Tibial nerve (tissue), 4 donors: ENCODE data around the gene NACA2. TPM values are rescaled to one million over a fixed set of nuclear protein-coding genes. Genes with fewer than 3 reads are reported as not detected.

Source experiments
- DNase-seq, 2 donors: peaks; one replicate each; pipeline ENCODE4 v3.0.0-alpha.2; 2019; ENCODE audit warnings: low spot score in 2 of 2
- H3K27ac ChIP-seq, 4 donors: fragments of 200-600 bp; sonication (generic) in 3 of 4; one replicate each; pipeline ENCODE4 v1.5.1; 2017 to 2019; ENCODE audit warnings: mild to moderate bottlenecking in 1 of 4
- H3K27me3 ChIP-seq, 2 donors: fragments of 200-600 bp; sonication (generic) in 1 of 2; one replicate each; pipeline versions ENCODE4 v1.5.1 to v1.6.0; 2017 to 2019
- H3K36me3 ChIP-seq, 3 donors: fragments of 200-600 bp; sonication (generic); one replicate each; pipeline ENCODE4 v1.5.1; 2018 to 2019
- H3K4me1 ChIP-seq, 4 donors: fragments of 200-600 bp; sonication (generic) in 3 of 4; one replicate each; pipeline ENCODE4 v1.5.1; 2017 to 2019
- H3K4me3 ChIP-seq, 4 donors: fragments of 200-600 bp; sonication (generic) in 3 of 4; one replicate each; pipeline ENCODE4 v1.5.1; 2017 to 2019; ENCODE audit warnings: mild to moderate bottlenecking in 1 of 4, moderate library complexity in 1 of 4
- H3K9me3 ChIP-seq, 4 donors: fragments of 200-600 bp; sonication (generic) in 3 of 4; one replicate each; pipeline ENCODE4 v1.5.1; 2017 to 2019
- CTCF ChIP-seq, 5 experiments: fragments of 200-600 bp in 3 of 5; fragments of 450-650 bp in 2 of 5; sonication (generic) in 3 of 5; IDR thresholded peaks; one replicate each; pipeline ENCODE4 v1.5.1; 2016 to 2019; ENCODE audit warnings: antibody characterized with exemption in 5 of 5, mild to moderate bottlenecking in 3 of 5, moderate library complexity in 2 of 5
- EP300 ChIP-seq, 2 donors: sonication (generic); formaldehyde crosslinking; IDR thresholded peaks; one replicate each; pipeline ENCODE4 v1.6.1; 2017; ENCODE audit warnings: antibody characterized with exemption in 2 of 2, mild to moderate bottlenecking in 1 of 2
- POLR2A ChIP-seq, 2 donors: fragments of 450-650 bp; IDR thresholded peaks; one replicate each; pipeline ENCODE4 v1.6.1; 2017; ENCODE audit warnings: antibody characterized with exemption in 2 of 2, mild to moderate bottlenecking in 2 of 2, moderate library complexity in 2 of 2
- WGBS, 2 donors: methylation state at CpG; one replicate each; pipeline ENCODE4 v1.1.5; 2018; 5-methylcytosine and 5-hydroxymethylcytosine counted together
- total RNA-seq, 4 donors: library from RNA; depleted of rRNA; stranded (reverse); fragments of >200 nt; gene quantifications; one replicate each; pipeline ENCODE4 v1.1.0, GENCODE V29; 2016

Gene NACA2
- total RNA-seq, 4 donors from 2014 or later: not detected

DNA sequence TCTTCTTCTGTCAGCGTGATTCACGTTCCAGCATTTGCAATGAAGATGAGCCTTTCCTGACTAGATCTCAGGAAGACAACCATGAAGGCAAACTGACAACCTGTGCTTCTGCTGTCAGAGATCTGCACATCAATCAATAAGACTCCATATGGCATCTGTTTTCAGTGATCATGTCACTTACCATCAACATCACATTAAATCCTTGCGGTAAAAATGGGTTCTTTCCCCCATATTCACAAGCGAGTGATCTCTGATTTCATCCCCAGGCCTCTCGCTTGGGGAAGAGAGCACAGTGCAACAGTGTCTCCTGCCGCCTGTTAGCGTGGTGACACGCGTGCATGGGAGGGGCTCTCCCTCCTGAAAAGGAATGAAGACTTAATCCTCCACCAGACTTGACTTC lies 11.1 kb downstream of the NACA2 start:
- no peak overlapping the region for H3K27ac ChIP-seq
- H3K4me3 ChIP-seq: no peak overlapping the region
- WGBS, 2 donors: 61 to 68% methylated on average over 9 of the region's 9 CpGs
- H3K9me3 ChIP-seq: no peaks in the 10 kb centered on the region
- DNase-seq: no peak
- peaks cover 0 to 2% (median 0%) of the 10 kb centered on the region in 4 donors for H3K4me1 ChIP-seq
- TF ChIP-seq EP300 (IDR thresholded peaks at IDR 0.05): no peak
- no peak for TF ChIP-seq CTCF (IDR thresholded peaks at IDR 0.05)
- TF ChIP-seq POLR2A (IDR thresholded peaks at IDR 0.05): no peak
- no peaks in the 10 kb centered on the region for H3K36me3 ChIP-seq
- peaks cover 0 to 4% of the 10 kb centered on the region in 2 donors for H3K27me3 ChIP-seq

DNA sequence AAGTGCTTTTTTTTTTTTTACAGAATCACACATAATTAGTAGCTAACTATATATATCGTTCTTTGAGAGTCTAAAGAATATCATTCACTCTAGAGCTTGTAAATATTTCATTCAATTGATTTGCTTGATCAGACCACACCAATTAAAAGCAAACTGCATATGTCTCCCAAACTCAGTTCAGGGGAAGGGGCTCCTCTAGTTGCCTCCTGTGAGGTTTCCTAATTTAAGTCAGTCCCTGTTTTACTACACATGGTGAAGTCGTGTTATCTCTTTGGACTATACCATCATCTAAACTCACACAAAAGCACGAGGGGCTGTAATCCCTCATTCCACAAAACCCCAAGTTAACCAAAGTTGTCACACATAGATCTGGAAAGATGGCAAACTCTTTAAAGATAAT lies 11.7 kb downstream of the NACA2 start:
- no peak overlapping the region for H3K4me3 ChIP-seq
- 74 to 85% methylated on average over 3 of the region's 3 CpGs for WGBS, 2 donors
- no peak overlapping the region for H3K27ac ChIP-seq
- peaks cover 0 to 7% (median 0%) of the 10 kb centered on the region in 4 donors for H3K4me1 ChIP-seq
- peaks cover 0 to 4% of the 10 kb centered on the region in 2 donors for H3K27me3 ChIP-seq
- DNase-seq: no peak
- no peak for TF ChIP-seq CTCF (IDR thresholded peaks at IDR 0.05)
- H3K9me3 ChIP-seq: no peaks in the 10 kb centered on the region
- no peaks in the 10 kb centered on the region for H3K36me3 ChIP-seq

DNA sequence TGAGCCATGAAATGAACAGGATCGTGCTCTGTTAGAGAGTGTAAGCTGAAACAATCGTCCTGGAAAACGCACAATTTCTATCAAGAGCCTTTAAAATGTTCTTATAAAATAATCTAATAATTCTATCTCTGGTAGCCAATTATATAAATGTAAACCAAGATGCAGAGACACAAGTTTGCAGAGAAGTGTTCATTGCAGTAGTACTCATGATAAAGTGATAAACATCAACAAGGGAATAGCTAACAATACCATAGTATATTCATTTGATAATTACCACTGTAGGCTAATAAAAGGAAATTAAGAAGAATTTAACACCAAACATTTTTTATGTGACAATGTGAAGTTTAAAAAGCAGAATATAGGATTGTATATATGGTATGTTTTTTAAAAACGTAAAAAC lies 12.4 kb downstream of the NACA2 start:
- H3K9me3 ChIP-seq: no peaks in the 10 kb centered on the region
- H3K27me3 ChIP-seq: peaks cover 0 to 4% of the 10 kb centered on the region in 2 donors
- no peak for DNase-seq
- peaks cover 0 to 7% (median 0%) of the 10 kb centered on the region in 4 donors for H3K4me1 ChIP-seq
- H3K36me3 ChIP-seq: no peaks in the 10 kb centered on the region
- H3K4me3 ChIP-seq: no peak overlapping the region
- no peak for TF ChIP-seq POLR2A (IDR thresholded peaks at IDR 0.05)
- no peak for TF ChIP-seq EP300 (IDR thresholded peaks at IDR 0.05)
- TF ChIP-seq CTCF (IDR thresholded peaks at IDR 0.05): no peak
- WGBS, 2 donors: 86 to 91% methylated on average over 4 of the region's 4 CpGs
- no peak overlapping the region for H3K27ac ChIP-seq

- no peak overlapping the region for H3K27ac ChIP-seq
- peaks cover 0 to 2% (median 0%) of the 10 kb centered on the region in 4 donors for H3K9me3 ChIP-seq
- H3K36me3 ChIP-seq: no peaks in the 10 kb centered on the region
- H3K27me3 ChIP-seq: no peaks in the 10 kb centered on the region
- 97% methylated on average over 2 of the region's 2 CpGs for WGBS, 2 donors
- H3K4me3 ChIP-seq: no peak overlapping the region
- peaks cover 0 to 7% (median 0%) of the 10 kb centered on the region in 4 donors for H3K4me1 ChIP-seq
- no peak for TF ChIP-seq CTCF (IDR thresholded peaks at IDR 0.05)
- TF ChIP-seq EP300 (IDR thresholded peaks at IDR 0.05): no peak
- TF ChIP-seq POLR2A (IDR thresholded peaks at IDR 0.05): no peak
- no peak for DNase-seq
Observed at GRCh38 chr17:61575983-61576382, 15.0 kb downstream of the NACA2 start.

DNA sequence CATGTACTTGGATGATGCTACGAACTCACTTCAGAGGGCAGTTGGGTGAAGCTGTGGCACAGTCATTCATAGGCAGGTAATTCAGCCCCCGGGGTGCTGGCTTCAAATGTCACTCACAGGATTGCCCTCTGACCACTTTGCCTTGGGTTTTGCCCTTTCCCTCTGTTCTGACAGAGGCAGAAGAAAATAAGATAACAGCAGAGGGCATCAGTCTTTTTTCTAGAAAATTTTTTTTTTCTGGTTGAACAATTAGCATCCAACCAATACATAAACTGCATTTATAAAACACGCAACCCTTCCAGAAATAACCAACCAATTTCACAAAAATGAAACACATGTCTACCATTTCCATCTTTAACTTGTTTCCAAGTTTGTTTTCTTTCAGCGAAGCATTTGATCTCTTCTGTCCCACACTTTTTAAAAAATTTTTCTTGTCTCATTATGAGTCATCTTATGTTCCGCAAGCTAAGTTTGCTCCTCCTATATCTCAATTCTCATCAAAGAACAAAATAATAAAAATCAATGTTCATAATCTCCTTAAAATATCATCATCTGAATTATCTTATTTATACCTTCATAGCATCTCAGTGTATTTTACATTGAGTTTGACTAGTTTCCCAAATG lies 15.6 kb downstream of the NACA2 start:
- WGBS, 2 donors: 70 to 73% methylated on average over 5 of the region's 5 CpGs

More for the DNA sequence above, 15.6 kb downstream of the NACA2 start:
- Histone ChIP-seq H3K9me3 (peaks cover 0 to 7% (median 0%) of the 10 kb centered on the region in 4 donors), H3K4me3 (no peak overlapping the region), H3K27me3 (no peaks in the 10 kb centered on the region), H3K4me1 (peaks cover 0 to 7% (median 0%) of the 10 kb centered on the region in 4 donors), H3K36me3 (no peaks in the 10 kb centered on the region), H3K27ac (no peak overlapping the region)
- TF ChIP-seq CTCF (IDR thresholded peaks at IDR 0.05) (no peak), POLR2A (IDR thresholded peaks at IDR 0.05) (no peak), EP300 (IDR thresholded peaks at IDR 0.05) (no peak)
- DNase-seq: no peak
